Embryonic facial prominence (tissue), 1 donor: ENCODE measurements around the gene PLPPR1.
"Not testable (repeated sequence)": the region's sequence is repeated elsewhere in the genome, so short reads cannot be mapped to it uniquely, and the experiment has no call there.

Experiments used
- DNase-seq: peaks from one replicate; pipeline ENCODE4 v3.0.0-alpha.2; 2016; ENCODE audit errors: extremely low spot score

Gene PLPPR1

DNA sequence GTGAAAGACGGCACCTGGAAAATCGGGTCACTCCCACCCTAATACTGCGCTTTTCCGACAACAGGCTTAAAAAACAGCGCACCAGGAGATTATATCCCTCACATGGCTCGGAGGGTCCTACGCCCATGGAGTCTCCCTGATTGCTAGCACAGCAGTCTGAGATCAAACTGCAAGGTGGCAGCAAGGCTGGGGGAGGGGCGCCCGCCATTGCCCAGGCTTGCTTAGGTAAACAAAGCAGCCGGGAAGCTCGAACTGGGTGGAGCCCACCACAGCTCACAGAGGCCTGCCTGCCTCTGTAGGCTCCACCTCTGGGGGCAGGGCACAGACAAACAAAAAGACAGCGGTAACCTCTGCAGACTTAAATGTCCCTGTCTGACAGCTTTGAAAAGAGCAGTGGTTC is 262.5 kb downstream of the PLPPR1 start:
- not testable (repeated sequence) for DNase-seq

DNA sequence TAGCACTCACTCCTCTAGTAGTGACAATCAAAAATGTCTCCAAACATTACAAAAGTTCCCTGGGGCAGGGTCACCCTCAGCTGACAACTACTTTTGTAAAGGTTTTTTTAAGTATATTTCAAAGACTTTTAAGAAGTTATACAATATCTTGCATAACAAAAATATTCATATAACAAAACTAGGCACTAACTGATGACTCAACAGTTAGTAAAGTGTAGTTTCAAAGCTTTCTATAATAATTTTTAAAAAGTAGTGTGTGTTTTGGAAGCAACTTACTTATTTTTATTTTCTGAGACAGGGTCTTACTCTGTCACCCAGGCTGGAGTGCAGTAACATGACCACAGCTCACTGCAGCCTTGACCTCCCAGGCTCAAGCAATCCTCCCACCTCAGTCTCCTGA is 271.4 kb downstream of the PLPPR1 start:
- DNase-seq, result no peak

DNA sequence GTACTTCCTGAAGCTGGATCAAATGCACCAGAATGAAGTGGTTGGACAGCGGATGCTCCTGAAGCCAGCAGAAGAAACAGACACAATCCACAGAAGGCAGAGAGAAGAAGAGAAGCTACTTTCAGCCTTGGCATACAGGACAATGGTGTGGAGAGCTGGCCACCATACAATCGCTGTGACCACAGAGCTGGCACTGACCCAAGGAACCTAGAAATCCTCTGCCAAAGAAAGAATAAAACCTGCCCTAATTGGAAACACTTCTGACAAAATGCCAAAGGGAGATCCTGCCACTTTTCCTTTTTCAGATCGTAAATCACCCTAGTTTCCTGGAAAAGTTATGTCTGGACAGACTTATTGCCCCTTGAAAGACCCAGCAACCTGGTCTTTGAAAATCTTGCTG is 278.5 kb downstream of the PLPPR1 start:
- no peak for DNase-seq

DNA sequence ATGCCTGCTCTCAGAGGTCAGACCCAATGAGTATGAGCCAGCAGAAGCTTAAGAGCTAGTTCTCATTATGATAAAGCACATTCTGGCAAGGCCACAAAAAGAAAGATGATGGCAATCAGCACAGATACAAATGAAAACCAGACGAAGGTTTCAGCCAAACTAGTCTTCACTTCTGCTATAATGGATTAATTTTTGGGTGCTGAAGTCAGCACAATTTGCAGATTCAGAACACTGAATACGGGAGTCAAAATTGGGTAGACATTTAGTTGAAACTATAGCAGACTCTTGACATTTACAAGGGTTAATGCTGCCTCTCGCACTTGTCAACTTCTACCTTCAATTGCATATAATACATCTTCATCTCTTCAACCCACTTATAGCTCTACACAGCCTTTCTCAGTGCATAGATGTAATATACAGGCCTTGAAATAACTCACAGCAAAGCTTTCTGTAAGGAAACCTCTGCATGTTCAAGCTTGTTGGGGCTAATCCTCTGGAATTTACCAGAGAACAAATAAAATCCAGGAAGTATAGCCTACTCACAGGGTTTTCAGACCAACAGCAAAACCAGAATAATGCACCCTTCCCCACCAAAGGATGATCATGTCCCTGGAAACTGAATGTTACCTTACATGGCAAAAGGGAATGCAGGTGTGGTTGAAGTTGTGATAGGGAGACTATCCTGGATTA is 279.1 kb downstream of the PLPPR1 start:
- DNase-seq, result no peak

DNA sequence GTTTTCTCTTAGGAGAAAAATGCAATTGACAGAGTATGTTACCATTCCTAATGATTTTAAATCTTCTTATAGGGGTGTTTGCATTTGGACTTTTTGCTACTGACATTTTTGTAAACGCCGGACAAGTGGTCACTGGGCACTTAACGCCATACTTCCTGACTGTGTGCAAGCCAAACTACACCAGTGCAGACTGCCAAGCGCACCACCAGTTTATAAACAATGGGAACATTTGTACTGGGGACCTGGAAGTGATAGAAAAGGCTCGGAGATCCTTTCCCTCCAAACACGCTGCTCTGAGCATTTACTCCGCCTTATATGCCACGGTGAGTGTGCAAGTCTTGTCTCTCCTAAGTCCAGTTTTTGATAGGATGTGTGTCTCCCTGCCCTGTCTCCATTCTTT is 280.6 kb downstream of the PLPPR1 start:
- no peak for DNase-seq

DNA sequence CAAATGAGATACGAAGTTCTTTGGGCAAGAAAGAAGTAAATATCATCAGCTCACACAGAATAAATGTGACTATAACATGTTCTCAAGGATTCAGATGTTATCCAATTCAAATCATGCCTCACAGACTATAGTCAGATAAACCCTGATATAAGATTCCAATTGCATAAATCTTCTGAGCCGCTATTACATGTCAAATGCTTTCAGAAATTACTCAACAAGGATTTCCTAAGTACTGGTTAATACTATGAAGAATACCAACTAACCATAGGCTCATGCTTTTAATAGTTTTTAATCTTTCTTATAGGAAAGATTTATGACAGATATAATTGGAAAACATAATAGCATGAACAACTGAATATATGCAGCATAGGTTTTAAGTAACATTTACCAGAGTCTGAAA is 282.7 kb downstream of the PLPPR1 start:
- DNase-seq, result no peak

DNA sequence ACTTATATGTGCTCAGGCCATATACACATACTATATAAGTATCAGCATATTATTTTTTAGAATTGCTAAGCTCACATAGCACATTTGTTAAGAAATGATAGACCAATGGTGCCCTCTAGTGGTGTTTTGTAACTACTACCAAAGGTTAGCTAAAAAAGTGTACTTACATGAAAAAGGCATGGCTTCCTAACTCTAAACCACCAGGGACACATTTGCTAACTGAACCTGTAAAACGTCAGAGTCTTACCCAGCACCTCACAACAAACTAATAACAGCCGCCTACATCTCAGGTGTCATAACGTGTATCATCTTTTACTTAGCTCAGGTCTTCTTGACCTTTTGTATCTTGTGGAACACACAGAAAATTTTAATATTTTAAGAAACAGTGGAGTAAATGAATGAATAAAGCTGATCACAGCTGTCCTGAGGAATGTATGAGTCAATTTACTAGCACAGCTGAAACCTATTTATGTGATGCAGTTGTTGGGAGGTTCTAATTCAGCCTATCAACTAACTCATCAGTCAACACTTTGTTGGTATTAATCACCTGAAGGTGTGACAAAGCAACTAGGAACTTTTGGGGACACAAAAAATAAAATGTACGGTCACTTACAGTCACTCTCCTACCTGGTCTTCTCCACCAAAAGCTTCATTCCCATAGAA is 283.4 kb downstream of the PLPPR1 start:
- peak; percentile 80 for DNase-seq

DNA sequence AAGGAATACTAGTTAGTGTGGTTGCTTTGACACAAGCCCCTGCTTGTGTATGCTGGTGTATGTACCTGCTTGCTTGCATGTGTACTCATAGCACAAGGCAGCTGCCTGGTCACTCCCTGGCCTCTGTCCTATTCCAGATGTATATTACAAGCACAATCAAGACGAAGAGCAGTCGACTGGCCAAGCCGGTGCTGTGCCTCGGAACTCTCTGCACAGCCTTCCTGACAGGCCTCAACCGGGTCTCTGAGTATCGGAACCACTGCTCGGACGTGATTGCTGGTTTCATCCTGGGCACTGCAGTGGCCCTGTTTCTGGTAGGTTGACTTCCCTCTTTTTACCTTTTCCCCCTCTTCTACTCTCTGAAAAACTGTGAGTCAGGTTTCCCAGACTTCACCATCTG is 284.1 kb downstream of the PLPPR1 start:
- no peak for DNase-seq

DNA sequence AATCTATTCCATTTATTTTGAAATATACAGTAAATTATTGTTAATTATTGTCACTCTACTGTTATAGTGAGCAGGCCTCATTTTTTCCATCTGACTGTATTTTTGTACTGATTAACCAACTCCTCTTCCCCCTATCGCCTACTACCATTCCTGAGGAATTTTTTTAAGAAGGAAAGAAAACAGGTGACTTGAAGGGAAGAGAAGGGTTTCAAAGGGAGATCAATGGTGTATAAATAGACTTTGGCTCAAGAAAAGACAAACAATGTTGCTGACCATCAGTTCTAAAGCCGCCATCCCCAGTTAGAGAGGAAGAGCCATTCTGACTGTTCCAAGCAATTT is 286.6 kb downstream of the PLPPR1 start:
- DNase-seq, result no peak

DNA sequence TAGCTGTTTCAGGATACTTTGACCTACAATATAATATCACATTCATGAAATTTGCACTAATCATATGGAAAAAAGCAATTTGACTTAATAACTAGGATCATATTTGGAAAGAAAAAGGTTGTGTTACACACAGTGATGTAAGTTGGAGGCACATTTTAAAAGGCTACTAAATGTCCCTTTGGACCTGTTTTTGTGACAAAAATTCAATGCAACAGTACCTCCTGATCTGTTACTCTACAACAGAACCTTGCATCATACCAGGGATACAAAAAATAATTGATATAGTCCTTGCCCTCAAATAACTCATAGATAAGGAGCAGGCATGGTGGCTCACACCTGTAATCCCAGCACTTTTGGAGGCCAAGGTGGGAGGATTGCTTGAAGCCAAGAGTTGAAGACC is 289.2 kb downstream of the PLPPR1 start:
- no peak for DNase-seq

DNA sequence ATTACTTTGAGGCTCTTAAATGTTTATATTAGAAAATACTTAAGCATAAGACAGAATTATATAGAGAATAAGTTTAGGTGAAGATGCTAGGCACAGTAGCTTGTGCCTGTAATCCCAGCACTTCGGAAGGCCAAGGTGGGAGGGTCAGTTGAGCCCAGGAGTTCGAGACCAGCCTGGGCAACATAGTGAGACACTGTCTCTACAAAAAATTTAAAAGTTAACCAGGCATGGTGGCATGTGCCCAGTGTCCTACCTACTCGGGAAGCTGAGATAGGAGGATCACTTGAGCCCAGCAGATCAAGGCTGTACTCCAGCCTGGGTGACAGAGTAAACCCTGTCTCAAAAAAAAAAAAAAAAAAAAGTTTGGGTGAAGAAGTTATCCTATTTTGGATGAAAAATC is 294.6 kb downstream of the PLPPR1 start:
- DNase-seq, result no peak

DNA sequence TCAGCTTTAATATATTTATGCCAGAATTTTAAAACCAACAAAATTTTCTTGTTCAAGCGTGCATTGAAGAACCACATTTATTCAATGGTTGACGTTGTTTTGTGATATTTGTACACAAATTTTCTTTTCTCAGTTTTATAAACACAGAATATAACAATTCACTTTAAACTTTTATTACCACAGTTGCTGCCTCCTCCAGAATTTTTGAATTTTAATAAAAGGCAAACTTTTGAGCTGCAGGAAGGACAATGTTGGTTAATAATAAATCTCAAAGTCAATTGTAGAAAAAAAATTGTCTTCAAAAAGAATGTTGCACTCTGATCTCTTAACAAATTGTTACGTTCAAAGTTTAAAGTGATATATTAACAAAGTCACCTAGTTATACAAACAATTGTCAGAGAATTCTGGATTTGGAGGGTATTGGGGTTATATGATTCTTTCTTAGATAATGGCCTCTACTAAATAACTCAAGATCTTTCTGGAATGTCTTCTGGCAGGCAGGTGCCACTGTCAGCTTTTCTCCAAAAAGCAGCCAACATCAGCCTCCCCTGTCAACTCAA is 295.8 kb downstream of the PLPPR1 start:
- DNase-seq, result no peak

DNA sequence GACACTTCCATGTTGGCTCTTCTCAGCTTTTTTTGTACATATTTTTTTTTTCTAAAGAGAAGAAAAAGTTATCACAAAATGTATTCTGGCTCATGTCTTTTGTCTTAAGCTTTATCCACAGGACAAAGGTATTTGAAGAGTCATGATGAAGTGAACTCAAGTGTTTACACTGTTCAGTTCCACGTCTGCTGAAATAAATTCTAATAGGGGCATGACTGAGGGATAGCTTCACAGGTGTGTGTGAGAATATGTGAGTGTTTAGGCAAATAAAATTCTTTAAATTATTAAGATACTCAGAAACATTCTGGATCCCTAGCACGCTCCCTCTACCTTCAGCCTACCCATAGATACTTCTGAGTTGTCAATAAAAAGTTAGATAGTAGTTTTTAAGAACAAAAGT is 296.5 kb downstream of the PLPPR1 start:
- no peak for DNase-seq

DNA sequence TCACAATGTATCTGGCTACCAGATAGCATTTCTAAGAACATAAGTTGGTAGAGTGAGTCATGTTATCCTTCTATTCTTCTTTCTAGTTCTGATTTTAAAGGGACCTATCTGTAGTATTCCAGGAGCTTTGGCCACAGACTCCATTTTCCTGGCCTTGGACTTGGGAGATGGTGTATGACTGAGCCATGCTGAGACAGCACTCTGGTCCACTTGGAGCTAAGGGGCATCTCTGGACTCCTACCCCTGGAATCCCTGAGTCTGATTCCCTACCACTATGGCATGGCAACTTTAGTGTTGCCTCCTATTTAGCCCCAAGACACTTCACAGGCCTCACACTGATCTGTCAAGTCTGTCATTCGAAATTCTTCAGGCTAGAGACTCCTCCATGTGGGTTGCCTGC is 297.5 kb downstream of the PLPPR1 start:
- DNase-seq, result no peak

DNA sequence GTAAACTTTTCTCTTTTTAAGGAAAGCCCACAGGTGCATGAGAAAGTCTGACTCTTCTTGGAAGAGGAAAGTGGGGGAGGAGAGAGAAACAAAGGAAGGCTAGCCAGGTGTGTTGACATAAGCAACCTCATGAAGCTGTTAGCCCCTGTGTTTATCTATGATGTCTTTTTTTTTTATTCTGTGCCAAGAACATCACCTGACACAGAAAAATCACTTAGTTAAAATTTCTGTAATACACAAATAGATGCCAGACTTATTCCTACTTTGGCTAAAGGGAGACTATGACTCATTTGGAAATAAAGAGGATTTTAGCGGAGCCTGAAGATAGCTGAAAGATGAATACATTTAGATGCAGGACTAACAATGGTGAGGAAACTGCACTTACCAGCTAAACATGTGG is 298.0 kb downstream of the PLPPR1 start:
- no peak for DNase-seq

DNA sequence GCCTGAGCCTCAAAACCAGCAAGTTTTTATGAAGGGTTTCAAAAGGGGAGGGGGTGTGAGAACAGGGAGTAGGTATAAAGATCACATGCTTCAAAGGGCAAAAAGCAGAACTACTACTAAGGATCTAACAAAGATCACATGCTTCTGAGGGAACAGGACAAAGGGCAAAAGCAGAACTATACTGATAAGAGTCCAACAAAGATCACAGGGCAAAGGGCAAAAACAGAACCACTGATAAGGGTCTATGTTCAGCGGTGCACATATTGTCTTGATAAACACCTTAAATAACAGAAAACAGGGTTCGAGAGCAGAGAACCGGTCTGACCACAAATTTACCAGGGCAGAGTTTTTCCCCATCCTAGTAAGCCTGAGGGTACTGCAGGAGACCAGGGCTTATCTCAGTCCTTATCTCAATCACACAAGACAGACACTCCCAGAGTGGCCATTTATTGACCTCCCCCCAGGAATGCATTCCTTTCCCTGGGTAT is 298.9 kb downstream of the PLPPR1 start:
- not testable (repeated sequence) for DNase-seq

DNA sequence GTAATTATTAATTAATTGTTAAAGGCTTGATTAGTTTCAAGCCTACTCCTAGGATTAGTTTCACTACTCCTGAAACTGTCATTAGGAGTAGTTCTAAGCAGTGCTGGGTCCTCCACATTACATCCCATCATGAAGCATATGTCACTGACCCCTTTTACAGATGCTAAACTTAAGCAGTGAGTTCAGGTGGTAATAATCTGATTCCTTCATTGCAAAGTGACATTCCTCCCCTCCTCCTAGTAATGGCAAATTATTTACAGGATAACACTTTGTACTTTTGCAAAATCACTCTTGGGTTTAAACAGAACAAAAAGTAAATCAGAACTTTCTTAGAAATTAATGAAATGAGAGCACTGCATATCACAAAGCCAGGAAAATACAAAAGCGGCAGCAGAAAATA is 303.8 kb downstream of the PLPPR1 start:
- no peak for DNase-seq

DNA sequence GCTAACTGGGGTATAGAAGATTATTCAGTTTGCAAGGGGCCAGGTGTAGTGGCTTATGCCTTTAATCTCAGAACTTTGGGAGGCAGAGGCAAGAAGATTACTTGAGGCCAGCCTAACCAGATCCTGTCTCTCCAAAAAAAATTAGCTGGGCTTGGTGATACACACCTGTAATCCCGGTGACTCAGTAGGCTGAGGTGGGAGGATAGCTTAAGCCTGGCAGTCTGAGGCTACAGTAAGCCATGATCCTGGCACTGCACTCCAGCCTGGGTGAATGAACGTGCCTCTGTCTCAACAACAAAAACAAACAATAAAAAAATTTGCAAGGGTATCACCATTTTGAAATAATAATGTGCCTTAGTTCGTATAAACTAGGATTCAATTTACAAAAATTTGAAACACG is 305.0 kb downstream of the PLPPR1 start:
- DNase-seq, result no peak

DNA sequence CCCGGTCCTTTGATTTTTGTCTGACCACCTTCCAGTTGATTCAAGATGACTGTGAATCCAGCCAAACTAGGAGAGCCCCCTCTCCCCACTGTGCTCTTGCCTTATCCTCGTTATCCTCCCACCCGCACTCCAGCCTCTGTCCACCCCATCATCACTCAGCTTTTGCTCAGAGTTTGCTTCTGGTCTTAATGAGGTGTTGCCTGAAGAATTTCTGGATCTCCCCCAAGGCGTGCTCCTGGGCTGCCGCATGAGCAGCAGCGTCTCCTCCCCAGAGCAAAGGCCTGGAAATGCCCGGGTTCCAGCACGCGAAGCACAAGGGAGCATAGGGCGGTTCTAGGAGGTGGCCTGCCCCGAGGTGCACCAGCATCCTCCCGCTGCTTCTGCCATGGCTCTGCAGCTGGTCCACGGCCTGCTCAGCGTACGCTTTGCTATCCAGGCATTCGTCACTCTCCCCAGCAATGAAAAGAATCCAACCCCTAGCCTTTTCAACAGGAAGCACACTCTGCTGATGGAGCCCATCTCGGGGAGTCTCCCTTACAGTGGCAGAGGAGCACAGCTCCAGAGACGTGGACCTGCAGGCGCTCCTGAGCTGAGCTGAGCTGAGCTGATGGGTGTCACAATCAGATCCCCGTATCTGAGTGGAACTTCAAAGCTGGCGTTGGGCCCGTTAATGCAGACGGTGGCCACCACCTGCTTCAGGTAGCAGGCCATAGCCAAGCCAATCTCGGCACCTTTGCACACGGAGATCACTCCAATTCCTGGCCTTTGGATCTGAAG is 305.6 kb downstream of the PLPPR1 start:
- no peak for DNase-seq

DNA sequence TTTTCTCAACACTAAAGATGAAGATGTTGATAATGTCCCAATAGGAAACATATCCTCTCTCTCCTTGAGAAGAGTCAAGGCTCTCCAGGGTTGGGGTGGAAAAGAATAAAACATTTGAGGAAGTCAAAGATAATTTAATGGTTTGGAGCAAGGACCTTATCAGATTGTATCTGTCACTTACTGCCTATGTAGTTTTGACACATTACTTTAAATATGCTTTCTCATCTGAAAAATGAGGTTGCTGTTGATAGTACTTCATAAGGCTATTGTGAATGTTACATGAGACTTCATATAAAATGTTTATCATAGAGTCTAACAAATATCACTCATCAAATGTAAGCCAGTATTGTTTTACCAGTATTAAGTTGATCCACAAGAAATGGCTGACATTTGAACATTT is 307.6 kb downstream of the PLPPR1 start:
- no peak for DNase-seq

DNA sequence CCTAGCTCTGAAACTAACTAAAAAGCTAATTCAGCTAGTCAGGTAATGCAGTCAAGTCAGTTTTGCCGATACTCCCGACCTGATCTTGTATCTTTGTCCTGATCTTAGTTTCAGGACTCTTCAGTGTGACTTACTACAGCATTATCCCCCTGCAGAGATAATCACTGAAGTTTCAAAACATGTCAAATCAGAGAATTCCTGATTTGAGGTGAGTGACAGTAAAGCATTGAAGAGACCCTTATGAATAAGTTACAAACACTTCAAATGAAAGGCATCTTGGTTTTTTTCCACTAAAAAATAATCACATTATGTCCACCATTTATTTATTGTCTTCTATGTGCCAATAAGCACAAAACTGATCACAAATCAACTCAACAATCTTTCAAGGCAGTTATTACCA is 308.7 kb downstream of the PLPPR1 start:
- DNase-seq, result no peak

DNA sequence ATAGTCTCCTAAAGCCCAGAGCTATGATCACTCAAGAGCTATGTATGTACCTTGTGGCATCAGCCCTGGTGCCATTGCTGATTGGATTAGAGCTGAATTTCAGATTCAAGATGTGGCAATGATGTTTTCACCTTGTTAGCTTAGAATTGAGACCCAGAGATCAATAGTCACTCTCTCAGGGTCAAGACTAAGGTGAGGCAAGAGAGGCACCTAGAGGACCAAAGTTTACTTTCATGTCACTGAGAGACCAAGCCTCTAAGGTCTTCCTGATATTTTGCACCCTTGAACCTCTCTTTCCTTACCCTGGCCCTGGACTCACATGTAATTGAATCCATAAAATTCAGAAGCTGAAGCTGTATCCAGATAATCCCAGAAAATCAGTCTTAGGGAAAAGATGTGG is 313.4 kb downstream of the PLPPR1 start:
- DNase-seq, result no peak

DNA sequence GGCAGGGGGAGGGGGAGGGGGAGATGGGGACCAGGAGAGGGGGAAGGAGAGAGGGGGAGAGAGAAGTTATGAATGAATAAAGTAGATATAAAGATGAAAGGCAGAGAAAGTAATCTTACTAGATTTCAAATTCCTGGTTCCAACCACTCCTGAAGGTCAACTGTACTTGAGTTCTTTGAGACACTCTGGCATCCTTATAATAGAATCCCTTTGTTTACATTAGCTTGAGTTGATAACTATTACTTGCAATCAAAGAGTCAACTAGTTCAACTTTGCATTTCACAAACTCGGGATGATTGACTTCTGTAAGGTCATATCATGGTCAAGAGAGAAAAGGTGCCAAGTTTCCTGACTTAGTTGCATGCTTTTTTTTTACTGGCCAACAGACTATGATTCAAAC is 314.1 kb downstream of the PLPPR1 start:
- DNase-seq, result no peak
